ENCODE data around the gene CLDN5. TPM values are rescaled to one million over a fixed set of nuclear protein-coding genes. Genes with fewer than 3 reads are reported as not detected.

CLDN5 gene
- total RNA-seq, 1 experiment from 2014 or later = 0.44 TPM

GRCh38 chr22:19488285-19488684 lies 35.9 kb downstream of the CLDN5 start:
- H3K4me2 ChIP-seq (ENCODE audit: insufficient read depth, insufficient read length, low read length) = no peak overlapping the region
- Mint-ChIP-seq H3K36me3 (ENCODE audit: insufficient read depth in 1 of 3, low read depth in 3 of 3) (peaks cover 23 to 77% (median 67%) of the 10 kb centered on the region in 3 experiments; a peak in 6 of 7 replicates), H3K4me3 (no peak overlapping the region), H3K27ac (no peak overlapping the region), H3K4me1 (no peaks in the 10 kb centered on the region), H3K9me3 (no peaks in the 10 kb centered on the region), H3K27me3 (ENCODE audit: low read depth) (no peaks in the 10 kb centered on the region)
- H3T11ph ChIP-seq (ENCODE audit: low read length) = no peak overlapping the region
- no peaks in the 10 kb centered on the region for H3K4me1 ChIP-seq (ENCODE audit: insufficient read depth, low read length)
- no peak overlapping the region for H4K8ac ChIP-seq (replicated peaks; ENCODE audit: insufficient read length, low read depth, low read length)
- H3K14ac ChIP-seq (ENCODE audit: insufficient read depth, low read length) = no peak overlapping the region
- no peak overlapping the region for H2BK20ac ChIP-seq (ENCODE audit: low read depth, low read length, poor library complexity, severe bottlenecking)
- H3K18ac ChIP-seq (ENCODE audit: insufficient read length, low read depth, low read length) = no peak overlapping the region
- no CpG with 5 or more reads among the region's 2 CpGs for WGBS (ENCODE audit: extremely low coverage, insufficient read length, low lambda C conversion rate)
- H2BK120ac ChIP-seq (ENCODE audit: low read depth, low read length, poor library complexity, severe bottlenecking) = no peak overlapping the region
- H3K79me1 ChIP-seq (ENCODE audit: insufficient read depth, low read depth, low read length, poor library complexity, severe bottlenecking) = no peaks in the 10 kb centered on the region
- no peaks in the 10 kb centered on the region for H3K27me3 ChIP-seq (ENCODE audit: insufficient read depth, low read length)
- H3K9ac ChIP-seq (ENCODE audit: extremely low read depth, insufficient read length, low read length) = no peak overlapping the region
- H2AK5ac ChIP-seq (ENCODE audit: insufficient read length, low read length) = no peak overlapping the region
- no peak overlapping the region for H4K91ac ChIP-seq (ENCODE audit: insufficient read length, low read depth, low read length)
- no peak overlapping the region for H3K23ac ChIP-seq (ENCODE audit: insufficient read length, low read depth, low read length)
- H3K79me2 ChIP-seq (ENCODE audit: insufficient read depth, low read length) = no peaks in the 10 kb centered on the region
- no peak overlapping the region for H2BK5ac ChIP-seq (ENCODE audit: insufficient read length, low read length)
- no peak overlapping the region for H3K56ac ChIP-seq (ENCODE audit: insufficient read length, low read depth, low read length)
- no peak for DNase-seq
- no peak overlapping the region for H2BK12ac ChIP-seq (ENCODE audit: insufficient read length, low read depth, low read length)
- H3K4ac ChIP-seq (ENCODE audit: low read depth, low read length) = no peak overlapping the region
- no peak overlapping the region for H3K27ac ChIP-seq (ENCODE audit: insufficient read length, low read depth, low read length)
- H4K5ac ChIP-seq (ENCODE audit: insufficient read length, low read depth, low read length) = no peak overlapping the region
- TF ChIP-seq, protein P1, sequence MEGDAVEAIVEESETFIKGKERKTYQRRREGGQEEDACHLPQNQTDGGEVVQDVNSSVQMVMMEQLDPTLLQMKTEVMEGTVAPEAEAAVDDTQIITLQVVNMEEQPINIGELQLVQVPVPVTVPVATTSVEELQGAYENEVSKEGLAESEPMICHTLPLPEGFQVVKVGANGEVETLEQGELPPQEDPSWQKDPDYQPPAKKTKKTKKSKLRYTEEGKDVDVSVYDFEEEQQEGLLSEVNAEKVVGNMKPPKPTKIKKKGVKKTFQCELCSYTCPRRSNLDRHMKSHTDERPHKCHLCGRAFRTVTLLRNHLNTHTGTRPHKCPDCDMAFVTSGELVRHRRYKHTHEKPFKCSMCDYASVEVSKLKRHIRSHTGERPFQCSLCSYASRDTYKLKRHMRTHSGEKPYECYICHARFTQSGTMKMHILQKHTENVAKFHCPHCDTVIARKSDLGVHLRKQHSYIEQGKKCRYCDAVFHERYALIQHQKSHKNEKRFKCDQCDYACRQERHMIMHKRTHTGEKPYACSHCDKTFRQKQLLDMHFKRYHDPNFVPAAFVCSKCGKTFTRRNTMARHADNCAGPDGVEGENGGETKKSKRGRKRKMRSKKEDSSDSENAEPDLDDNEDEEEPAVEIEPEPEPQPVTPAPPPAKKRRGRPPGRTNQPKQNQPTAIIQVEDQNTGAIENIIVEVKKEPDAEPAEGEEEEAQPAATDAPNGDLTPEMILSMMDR (conservative IDR thresholded peaks at IDR 0.05) = no peak
- H2BK15ac ChIP-seq (ENCODE audit: low read depth, low read length) = no peak overlapping the region
- H3K9me3 ChIP-seq (ENCODE audit: control insufficient read depth, low read depth, low read length) = no peaks in the 10 kb centered on the region
- no peaks in the 10 kb centered on the region for H3K23me2 ChIP-seq (ENCODE audit: insufficient read length, low read depth, low read length, poor library complexity, severe bottlenecking)
- no peak overlapping the region for H2AFZ ChIP-seq (ENCODE audit: low read length)
- no peaks in the 10 kb centered on the region for H4K20me1 ChIP-seq (ENCODE audit: control insufficient read depth, insufficient read depth, insufficient read length)

Data from H9 (cell line).